Stimulated activated memory B cell treated with anti-CD40 and anti-IgM and Interleukin-4, amounts not matched to agents 10 μg/mL and 1 μg/mL and 100 μg/mL, for 72 hours (primary cell): ENCODE data around the gene ATP6V0D1.

Experiments
- ATAC-seq: fragments of 150-1000 bp; cut with Tn5 transposase; 2 replicates; pipeline ENCODE4 v1.10.0; 2021
- H3K27ac Mint-ChIP-seq: one replicate; pipeline ENCODE4 v1.8.0; 2022; ENCODE audit warnings: mild to moderate bottlenecking, mixed read lengths
- H3K27me3 Mint-ChIP-seq: one replicate; pipeline ENCODE4 v1.8.0; 2022; ENCODE audit warnings: mixed read lengths
- H3K36me3 Mint-ChIP-seq: one replicate; pipeline ENCODE4 v1.8.0; 2022; ENCODE audit warnings: mixed read lengths
- H3K4me1 Mint-ChIP-seq: one replicate; pipeline ENCODE4 v1.8.0; 2022; ENCODE audit warnings: mixed read lengths
- H3K4me3 Mint-ChIP-seq: one replicate; pipeline ENCODE4 v1.8.0; 2022; ENCODE audit warnings: mild to moderate bottlenecking, moderate library complexity, mixed read lengths
- H3K9me3 Mint-ChIP-seq: one replicate; pipeline ENCODE4 v1.8.0; 2022; ENCODE audit warnings: mixed read lengths

Gene ATP6V0D1

GRCh38 chr16:67395105-67395457 is 85.9 kb downstream of the ATP6V0D1 start:
- H3K4me1 Mint-ChIP-seq: peaks cover 40% of the 10 kb centered on the region
- H3K36me3 Mint-ChIP-seq: no peaks in the 10 kb centered on the region
- H3K4me3 Mint-ChIP-seq: no peak overlapping the region
- no peaks in the 10 kb centered on the region for H3K9me3 Mint-ChIP-seq
- no peak overlapping the region for H3K27ac Mint-ChIP-seq
- ATAC-seq: no peak
- H3K27me3 Mint-ChIP-seq: peaks cover 58% of the 10 kb centered on the region

GRCh38 chr16:67394155-67395104 is 86.5 kb downstream of the ATP6V0D1 start:
- no peak for ATAC-seq
- Mint-ChIP-seq H3K4me3 (peak overlapping the region; percentile 61), H3K27me3 (peaks cover 58% of the 10 kb centered on the region), H3K27ac (no peak overlapping the region), H3K36me3 (no peaks in the 10 kb centered on the region), H3K9me3 (no peaks in the 10 kb centered on the region), H3K4me1 (peaks cover 39% of the 10 kb centered on the region)

GRCh38 chr16:67393788-67394154 is 87.2 kb downstream of the ATP6V0D1 start:
- peaks cover 58% of the 10 kb centered on the region for H3K27me3 Mint-ChIP-seq
- H3K36me3 Mint-ChIP-seq: no peaks in the 10 kb centered on the region
- peak overlapping the region; percentile 61 for H3K4me3 Mint-ChIP-seq
- H3K4me1 Mint-ChIP-seq: peaks cover 35% of the 10 kb centered on the region
- no peak for ATAC-seq
- no peaks in the 10 kb centered on the region for H3K9me3 Mint-ChIP-seq
- H3K27ac Mint-ChIP-seq: no peak overlapping the region

GRCh38 chr16:67393111-67393787 is 87.7 kb downstream of the ATP6V0D1 start, which contains the start of gene TPPP3:
TSS of gene TPPP3 (minus strand) at chr16:67393498. CDS start at chr16:67391111, 2,387 bp downstream.
- no peak within 1 kb of the TSS for H3K27ac Mint-ChIP-seq
- no peaks in the 10 kb centered on the region for H3K9me3 Mint-ChIP-seq
- peak within 1 kb of the TSS; percentile 61 for H3K4me3 Mint-ChIP-seq
- peaks cover 58% of the 10 kb centered on the region for H3K27me3 Mint-ChIP-seq
- H3K4me1 Mint-ChIP-seq: peaks cover 35% of the 10 kb centered on the region
- no peak for ATAC-seq
- no peaks in the 10 kb centered on the region for H3K36me3 Mint-ChIP-seq

GRCh38 chr16:67392301-67393059 is 88.5 kb downstream of the ATP6V0D1 start:
- H3K4me3 Mint-ChIP-seq: no peak overlapping the region
- H3K27ac Mint-ChIP-seq: no peak overlapping the region
- ATAC-seq: no peak
- H3K27me3 Mint-ChIP-seq: peaks cover 58% of the 10 kb centered on the region
- no peaks in the 10 kb centered on the region for H3K9me3 Mint-ChIP-seq
- H3K36me3 Mint-ChIP-seq: no peaks in the 10 kb centered on the region
- peaks cover 35% of the 10 kb centered on the region for H3K4me1 Mint-ChIP-seq

- H3K27ac Mint-ChIP-seq: no peak overlapping the region
- peaks cover 52% of the 10 kb centered on the region for H3K27me3 Mint-ChIP-seq
- H3K9me3 Mint-ChIP-seq: no peaks in the 10 kb centered on the region
- no peak for ATAC-seq
- no peaks in the 10 kb centered on the region for H3K36me3 Mint-ChIP-seq
- no peak overlapping the region for H3K4me3 Mint-ChIP-seq
- peaks cover 35% of the 10 kb centered on the region for H3K4me1 Mint-ChIP-seq
Observed at GRCh38 chr16:67391424-67392300, 89.3 kb downstream of the ATP6V0D1 start.

- peaks cover 35% of the 10 kb centered on the region for H3K4me1 Mint-ChIP-seq
- no peaks in the 10 kb centered on the region for H3K9me3 Mint-ChIP-seq
- no peak overlapping the region for H3K4me3 Mint-ChIP-seq
- H3K36me3 Mint-ChIP-seq: no peaks in the 10 kb centered on the region
- H3K27me3 Mint-ChIP-seq: peaks cover 45% of the 10 kb centered on the region
- no peak for ATAC-seq
- no peak overlapping the region for H3K27ac Mint-ChIP-seq
Observed at GRCh38 chr16:67390816-67391423, 90.0 kb downstream of the ATP6V0D1 start.

- peaks cover 37% of the 10 kb centered on the region for H3K27me3 Mint-ChIP-seq
- H3K4me3 Mint-ChIP-seq: no peak overlapping the region
- ATAC-seq: no peak
- no peaks in the 10 kb centered on the region for H3K36me3 Mint-ChIP-seq
- H3K27ac Mint-ChIP-seq: no peak overlapping the region
- no peaks in the 10 kb centered on the region for H3K9me3 Mint-ChIP-seq
- H3K4me1 Mint-ChIP-seq: peaks cover 29% of the 10 kb centered on the region
Observed at GRCh38 chr16:67389911-67390815, 90.8 kb downstream of the ATP6V0D1 start.

GRCh38 chr16:67388591-67388990 is 92.4 kb downstream of the ATP6V0D1 start:
- Mint-ChIP-seq H3K9me3 (no peaks in the 10 kb centered on the region), H3K4me3 (no peak overlapping the region), H3K36me3 (no peaks in the 10 kb centered on the region), H3K4me1 (peaks cover 17% of the 10 kb centered on the region), H3K27me3 (peaks cover 22% of the 10 kb centered on the region), H3K27ac (no peak overlapping the region)
- no peak for ATAC-seq

GRCh38 chr16:67388191-67388590 is 92.8 kb downstream of the ATP6V0D1 start:
- Mint-ChIP-seq H3K4me3 (no peak overlapping the region), H3K27ac (no peak overlapping the region), H3K9me3 (no peaks in the 10 kb centered on the region), H3K27me3 (peaks cover 18% of the 10 kb centered on the region), H3K4me1 (peaks cover 15% of the 10 kb centered on the region), H3K36me3 (no peaks in the 10 kb centered on the region)
- ATAC-seq: no peak
